Astrocyte (in vitro differentiated cells and primary cell): ENCODE measurements around the gene SARNP. TPM values are rescaled to one million over a fixed set of nuclear protein-coding genes. Genes with fewer than 3 reads are reported as not detected.

Experiments used
- DNase-seq: peaks from one replicate; pipeline ENCODE4 v3.0.0-alpha.2; 2010; ENCODE audit warnings: low read depth
- FAIRE-seq: peaks from 2 replicates; lab custom pipeline; 2011; peaks lifted over from hg19 to GRCh38; lab: Jason Lieb, UNC
- H2AFZ ChIP-seq: 2 replicates; pipeline ENCODE4 v1.6.0; 2012; ENCODE audit warnings: low read depth, low read length, inconsistent platforms
- H3K27ac ChIP-seq: 2 replicates; pipeline ENCODE4 v1.5.1; 2011; ENCODE audit warnings: low read depth, low read length, inconsistent platforms
- H3K27me3 ChIP-seq: 2 replicates; pipeline ENCODE4 v1.6.0; 2011; ENCODE audit warnings: low read length, inconsistent platforms; ENCODE audit not compliant: insufficient read depth
- H3K36me3 ChIP-seq: 2 replicates; pipeline ENCODE4 v1.5.1; 2011; ENCODE audit warnings: low read length, inconsistent platforms; ENCODE audit not compliant: insufficient read depth
- H3K4me1 ChIP-seq: 2 replicates; pipeline ENCODE4 v1.5.1; 2011; ENCODE audit warnings: low read length, inconsistent platforms; ENCODE audit not compliant: insufficient read depth
- H3K4me2 ChIP-seq: 2 replicates; pipeline ENCODE4 v1.6.0; 2012; ENCODE audit warnings: low read length, inconsistent platforms
- H3K4me3 ChIP-seq: 2 replicates; pipeline ENCODE4 v1.5.1; 2011; ENCODE audit warnings: low read depth, mild to moderate bottlenecking, low read length, inconsistent platforms; ENCODE audit not compliant: insufficient read depth
- H3K79me2 ChIP-seq: 2 replicates; pipeline ENCODE4 v1.6.0; 2012; ENCODE audit warnings: mild to moderate bottlenecking, low read length, inconsistent platforms; ENCODE audit not compliant: insufficient read depth
- H3K9ac ChIP-seq: 2 replicates; pipeline ENCODE4 v1.6.0; 2012; ENCODE audit warnings: mild to moderate bottlenecking, low read length, inconsistent platforms
- H3K9me3 ChIP-seq: 2 replicates; pipeline ENCODE4 v1.5.1; 2012; ENCODE audit warnings: low read depth, mild to moderate bottlenecking, low read length, inconsistent platforms; ENCODE audit not compliant: insufficient read depth
- H4K20me1 ChIP-seq: 2 replicates; pipeline ENCODE4 v1.6.0; 2012; ENCODE audit warnings: low read length, inconsistent platforms; ENCODE audit not compliant: insufficient read depth
- H3K27ac Mint-ChIP-seq: one replicate; pipeline ENCODE4 v1.8.0; 2021; ENCODE audit warnings: mild to moderate bottlenecking, mixed read lengths; ENCODE audit not compliant: unreplicated experiment
- H3K27me3 Mint-ChIP-seq: one replicate; pipeline ENCODE4 v1.8.0; 2021; ENCODE audit warnings: low read depth, mixed read lengths; ENCODE audit not compliant: unreplicated experiment
- H3K36me3 Mint-ChIP-seq: one replicate; pipeline ENCODE4 v1.8.0; 2021; ENCODE audit warnings: low read depth, mixed read lengths; ENCODE audit not compliant: unreplicated experiment
- H3K4me1 Mint-ChIP-seq: one replicate; pipeline ENCODE4 v1.8.0; 2021; ENCODE audit warnings: low read depth, mixed read lengths; ENCODE audit not compliant: unreplicated experiment
- H3K4me3 Mint-ChIP-seq: one replicate; pipeline ENCODE4 v1.8.0; 2021; ENCODE audit warnings: mild to moderate bottlenecking, moderate library complexity, mixed read lengths; ENCODE audit not compliant: unreplicated experiment
- H3K9me3 Mint-ChIP-seq: one replicate; pipeline ENCODE4 v1.8.0; 2021; ENCODE audit warnings: mild to moderate bottlenecking, mixed read lengths; ENCODE audit not compliant: unreplicated experiment
- CTCF ChIP-seq: IDR thresholded peaks from 2 replicates; pipeline ENCODE4 v1.5.1; 2011; ENCODE audit warnings: low read depth, mild to moderate bottlenecking, inconsistent platforms, low read length, moderate library complexity; ENCODE audit not compliant: insufficient read depth
- EZH2 ChIP-seq: IDR thresholded peaks from 2 replicates; pipeline ENCODE4 v1.6.1; 2012; ENCODE audit warnings: mild to moderate bottlenecking, low read length, inconsistent platforms; ENCODE audit not compliant: insufficient read depth
- total RNA-seq: library from RNA; stranded (reverse); gene quantifications from 2 replicates; pipeline ENCODE4 v1.2.1, GENCODE V29; 2021

SARNP gene
- total RNA-seq, 1 donor from 2014 or later = 105 TPM

- no peak overlapping the region for H3K4me3 Mint-ChIP-seq
- H4K20me1 ChIP-seq = peaks cover 45% of the 10 kb centered on the region
- no peak overlapping the region for H3K27ac Mint-ChIP-seq
- no peaks in the 10 kb centered on the region for H3K9me3 Mint-ChIP-seq
- peak overlapping the region; percentile 93 for H3K4me2 ChIP-seq
- DNase-seq (peak; percentile 19), FAIRE-seq (no peak)
- peak overlapping the region; percentile 96 for H2AFZ ChIP-seq
- H3K36me3 ChIP-seq = peaks cover 27% of the 10 kb centered on the region
- peaks cover 80% of the 10 kb centered on the region for H3K79me2 ChIP-seq
- H3K27me3 ChIP-seq = no peaks in the 10 kb centered on the region
- TF ChIP-seq CTCF = no peak
- TF ChIP-seq EZH2 = no peak
- no peaks in the 10 kb centered on the region for H3K27me3 Mint-ChIP-seq
- H3K9me3 ChIP-seq = no peaks in the 10 kb centered on the region
- H3K9ac ChIP-seq = peak overlapping the region; percentile 98
- H3K27ac ChIP-seq = peak overlapping the region; percentile 91
- peaks cover 12% of the 10 kb centered on the region for H3K4me1 Mint-ChIP-seq
- H3K4me3 ChIP-seq = peak overlapping the region; percentile 100
- H3K4me1 ChIP-seq = peaks cover 21% of the 10 kb centered on the region
- peaks cover 5% of the 10 kb centered on the region for H3K36me3 Mint-ChIP-seq
Measured at GRCh38 chr12:55816881-55817344, 611 bp downstream of the SARNP start.

GRCh38 chr12:55815473-55815872 is 2.1 kb downstream of the SARNP start:
- Histone ChIP-seq H3K9ac (peak overlapping the region; percentile 98), H3K27me3 (no peaks in the 10 kb centered on the region), H4K20me1 (peaks cover 58% of the 10 kb centered on the region), H3K79me2 (peaks cover 94% of the 10 kb centered on the region), H3K4me2 (peak overlapping the region; percentile 93), H2AFZ (no peak overlapping the region), H3K36me3 (peaks cover 15% of the 10 kb centered on the region), H3K9me3 (no peaks in the 10 kb centered on the region), H3K4me3 (no peak overlapping the region), H3K4me1 (peaks cover 21% of the 10 kb centered on the region), H3K27ac (no peak overlapping the region)
- FAIRE-seq (no peak), DNase-seq (no peak)
- Mint-ChIP-seq H3K27ac (no peak overlapping the region), H3K36me3 (peaks cover 4% of the 10 kb centered on the region), H3K4me3 (peak overlapping the region; percentile 82), H3K9me3 (no peaks in the 10 kb centered on the region), H3K4me1 (peaks cover 14% of the 10 kb centered on the region), H3K27me3 (no peaks in the 10 kb centered on the region)
- TF ChIP-seq CTCF (no peak), EZH2 (no peak)

- peaks cover 70% of the 10 kb centered on the region for H4K20me1 ChIP-seq
- no peaks in the 10 kb centered on the region for H3K9me3 ChIP-seq
- no peak overlapping the region for H2AFZ ChIP-seq
- Mint-ChIP-seq H3K4me1 (peaks cover 15% of the 10 kb centered on the region), H3K4me3 (peak overlapping the region; percentile 82), H3K36me3 (peaks cover 4% of the 10 kb centered on the region), H3K9me3 (no peaks in the 10 kb centered on the region), H3K27ac (no peak overlapping the region), H3K27me3 (no peaks in the 10 kb centered on the region)
- H3K27me3 ChIP-seq = no peaks in the 10 kb centered on the region
- H3K4me1 ChIP-seq = peaks cover 19% of the 10 kb centered on the region
- no peak overlapping the region for H3K4me2 ChIP-seq
- TF ChIP-seq EZH2 (no peak), CTCF (no peak)
- H3K36me3 ChIP-seq = peaks cover 5% of the 10 kb centered on the region
- DNase-seq (no peak), FAIRE-seq (no peak)
- peaks cover 95% of the 10 kb centered on the region for H3K79me2 ChIP-seq
- H3K27ac ChIP-seq = no peak overlapping the region
- H3K9ac ChIP-seq = no peak overlapping the region
- H3K4me3 ChIP-seq = no peak overlapping the region
Measured at GRCh38 chr12:55814257-55814656, 3.3 kb downstream of the SARNP start.
